Stimulated activated CD4-positive, alpha-beta T cell treated with anti-CD3 and anti-CD28 coated beads, Interleukin-2, amount 100 ng/mL, for 24 hours (primary cell): ENCODE measurements around the gene HSD17B4.
"Not testable (repeated sequence)": the region's sequence is repeated elsewhere in the genome, so short reads cannot be mapped to it uniquely, and the experiment has no call there.

ENCODE experiments used
- DNase-seq, 2 donors: peaks; one replicate each; pipeline ENCODE4 v3.0.0-alpha.2; 2020

The HSD17B4 gene

GRCh38 chr5:119484884-119485283, 32.6 kb downstream of the HSD17B4 start:
- DNase-seq = no peak

GRCh38 chr5:119501671-119502179, 49.4 kb downstream of the HSD17B4 start:
- DNase-seq = no peak

GRCh38 chr5:119503939-119504338, 51.6 kb downstream of the HSD17B4 start:
- DNase-seq = not testable (repeated sequence)

- DNase-seq = no peak
These were observed 60.0 kb downstream of the HSD17B4 start for GRCh38 chr5:119512277-119512676.

GRCh38 chr5:119515192-119515591, 62.9 kb downstream of the HSD17B4 start:
- no peak for DNase-seq

GRCh38 chr5:119517115-119517514, 64.8 kb downstream of the HSD17B4 start:
- DNase-seq = not testable (repeated sequence)

- DNase-seq = no peak
These were observed 68.9 kb downstream of the HSD17B4 start for GRCh38 chr5:119521232-119521631.

- no peak for DNase-seq
These were observed 70.5 kb downstream of the HSD17B4 start for GRCh38 chr5:119522841-119523240.

- DNase-seq = no peak
These were observed 72.2 kb downstream of the HSD17B4 start for GRCh38 chr5:119524485-119524884.

GRCh38 chr5:119527351-119527750, 75.1 kb downstream of the HSD17B4 start:
- DNase-seq = no peak

GRCh38 chr5:119529811-119530210, 77.5 kb downstream of the HSD17B4 start:
- DNase-seq = no peak

GRCh38 chr5:119532637-119533036, 80.3 kb downstream of the HSD17B4 start:
- DNase-seq = no peak

- DNase-seq = no peak
These were observed 85.4 kb downstream of the HSD17B4 start for GRCh38 chr5:119537704-119538103.

GRCh38 chr5:119541716-119542115, 89.4 kb downstream of the HSD17B4 start:
- no peak for DNase-seq

GRCh38 chr5:119551819-119552218, 99.5 kb downstream of the HSD17B4 start:
- DNase-seq = no peak

- DNase-seq = no peak
These were observed 102.3 kb downstream of the HSD17B4 start for GRCh38 chr5:119554597-119554996.

- DNase-seq = no peak
These were observed 118.6 kb downstream of the HSD17B4 start for GRCh38 chr5:119570910-119571309.

- peak in 1 of 2 donors; percentile 0 for DNase-seq
These were observed 126.6 kb downstream of the HSD17B4 start for GRCh38 chr5:119578937-119579336.

GRCh38 chr5:119582987-119583386, 130.7 kb downstream of the HSD17B4 start:
- DNase-seq = no peak

GRCh38 chr5:119583684-119584083, 131.4 kb downstream of the HSD17B4 start:
- DNase-seq = no peak
